HepG2 (cell line): Measurements from ENCODE around the gene UQCR10. TPM values are rescaled to one million over a fixed set of nuclear protein-coding genes. Genes with fewer than 3 reads are reported as not detected.

Experiments
- AKAP8 ChIP-seq: sonication (generic); formaldehyde crosslinking; IDR thresholded peaks from 2 replicates; pipeline ENCODE4 v1.5.1; 2020; ENCODE audit warnings: mild to moderate bottlenecking, missing genetic modification reagents
- CCDC6 ChIP-seq: sonication (generic); formaldehyde crosslinking; IDR thresholded peaks from 2 replicates; pipeline ENCODE4 v1.8.1; 2022; ENCODE audit warnings: mild to moderate bottlenecking, missing genetic modification reagents, moderate library complexity
- ISL2 ChIP-seq: sonication (generic); formaldehyde crosslinking; IDR thresholded peaks from 2 replicates; pipeline ENCODE4 v1.5.0; 2020; ENCODE audit warnings: missing genetic modification reagents
- MAFK ChIP-seq, 2 experiments: IDR thresholded peaks in 1 of 2; conservative IDR thresholded peaks in 1 of 2; 2 replicates each; pipeline ENCODE4 v1.6.1; 2011; ENCODE audit warnings: improper control_type of control experiment in 2 of 2, low read length in 2 of 2
- NFIC ChIP-seq: IDR thresholded peaks from 2 replicates; pipeline ENCODE4 v1.6.1; 2012; ENCODE audit warnings: mild to moderate bottlenecking, low read length, inconsistent platforms
- NR1H2 ChIP-seq: sonication (generic); formaldehyde crosslinking; IDR thresholded peaks from 2 replicates; pipeline ENCODE4 v1.8.1; 2022; ENCODE audit warnings: low read depth, missing genetic modification reagents, borderline replicate concordance
- PBX2 ChIP-seq: IDR thresholded peaks from 2 replicates; pipeline ENCODE4 v1.6.1; 2016; ENCODE audit warnings: control low read depth
- SRSF1 ChIP-seq: fragments of 200-400 bp; formaldehyde crosslinking; optimal IDR thresholded peaks from 2 replicates; pipeline ENCODE3; 2017; ENCODE audit warnings: mild to moderate bottlenecking, low read depth, low read length, moderate library complexity
- ZBTB33 ChIP-seq: sonication (generic); formaldehyde crosslinking; IDR thresholded peaks from 2 replicates; pipeline ENCODE4 v1.4.0; 2020; ENCODE audit warnings: missing genetic modification reagents
- ZNF354B ChIP-seq: sonication (generic); formaldehyde crosslinking; IDR thresholded peaks from 2 replicates; pipeline ENCODE4 v1.8.0; 2022; ENCODE audit warnings: mild to moderate bottlenecking, missing genetic modification reagents
- ZNF451 ChIP-seq: sonication (generic); formaldehyde crosslinking; IDR thresholded peaks from 2 replicates; pipeline ENCODE4 v1.5.0; 2020; ENCODE audit warnings: mild to moderate bottlenecking, missing genetic modification reagents
- ZNF687 ChIP-seq: sonication (generic); formaldehyde crosslinking; IDR thresholded peaks from 2 replicates; pipeline ENCODE4 v1.5.1; 2020; ENCODE audit warnings: mild to moderate bottlenecking, missing genetic modification reagents, moderate library complexity
- ZNF704 ChIP-seq: sonication (generic); formaldehyde crosslinking; IDR thresholded peaks from 2 replicates; pipeline ENCODE4 v1.8.1; 2023; ENCODE audit warnings: mild to moderate bottlenecking, inconsistent platforms, moderate library complexity, missing genetic modification reagents, borderline replicate concordance
- polyA plus RNA-seq, 8 experiments: library from polyadenylated mRNA; depleted of rRNA in 3 of 8; stranded (reverse) in 7 of 8; unstranded in 1 of 8; fragments of >200 nt; fragmentation: Illumina TruSeq in 4 of 8; extraction: Trizol in 4 of 8; gene quantifications; 2 replicates each; pipeline versions ENCODE4 v1.2.1 to v1.2.3, GENCODE V29; 2011 to 2016; ENCODE audit warnings: low read depth in 4 of 8, missing spikeins in 1 of 8, mixed read lengths in 1 of 8; ENCODE audit not compliant: insufficient read depth in 1 of 8
- total RNA-seq, 5 experiments: library from RNA; depleted of rRNA; stranded (reverse); fragments of >200 nt; fragmentation: Illumina TruSeq; extraction: Trizol; gene quantifications; 2 replicates each; pipeline ENCODE4 v1.2.3, GENCODE V29; 2016; ENCODE audit warnings: low read depth in 1 of 5
- TF ChIP-seq, protein P1 (sequence below): sonication (generic); formaldehyde crosslinking; IDR thresholded peaks from 2 replicates; pipeline ENCODE4 v1.4.0; 2020; ENCODE audit warnings: missing genetic modification reagents
- TF ChIP-seq, protein P2 (sequence below): sonication (generic); formaldehyde crosslinking; IDR thresholded peaks from 2 replicates; pipeline ENCODE4 v1.5.0; 2020; ENCODE audit warnings: missing genetic modification reagents, mild to moderate bottlenecking, borderline replicate concordance

UQCR10 gene
- total and polyA plus RNA-seq, 2 of the 13 experiments (the other 11 are each of a cell fraction or from before 2014, with no cell fraction given): 225 to 232 TPM

GRCh38 chr22:29767171-29768051 lies at the start of gene UQCR10 (continued):
- TF ChIP-seq, protein P1, sequence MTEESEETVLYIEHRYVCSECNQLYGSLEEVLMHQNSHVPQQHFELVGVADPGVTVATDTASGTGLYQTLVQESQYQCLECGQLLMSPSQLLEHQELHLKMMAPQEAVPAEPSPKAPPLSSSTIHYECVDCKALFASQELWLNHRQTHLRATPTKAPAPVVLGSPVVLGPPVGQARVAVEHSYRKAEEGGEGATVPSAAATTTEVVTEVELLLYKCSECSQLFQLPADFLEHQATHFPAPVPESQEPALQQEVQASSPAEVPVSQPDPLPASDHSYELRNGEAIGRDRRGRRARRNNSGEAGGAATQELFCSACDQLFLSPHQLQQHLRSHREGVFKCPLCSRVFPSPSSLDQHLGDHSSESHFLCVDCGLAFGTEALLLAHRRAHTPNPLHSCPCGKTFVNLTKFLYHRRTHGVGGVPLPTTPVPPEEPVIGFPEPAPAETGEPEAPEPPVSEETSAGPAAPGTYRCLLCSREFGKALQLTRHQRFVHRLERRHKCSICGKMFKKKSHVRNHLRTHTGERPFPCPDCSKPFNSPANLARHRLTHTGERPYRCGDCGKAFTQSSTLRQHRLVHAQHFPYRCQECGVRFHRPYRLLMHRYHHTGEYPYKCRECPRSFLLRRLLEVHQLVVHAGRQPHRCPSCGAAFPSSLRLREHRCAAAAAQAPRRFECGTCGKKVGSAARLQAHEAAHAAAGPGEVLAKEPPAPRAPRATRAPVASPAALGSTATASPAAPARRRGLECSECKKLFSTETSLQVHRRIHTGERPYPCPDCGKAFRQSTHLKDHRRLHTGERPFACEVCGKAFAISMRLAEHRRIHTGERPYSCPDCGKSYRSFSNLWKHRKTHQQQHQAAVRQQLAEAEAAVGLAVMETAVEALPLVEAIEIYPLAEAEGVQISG (CRISPR knock-in tag): no peak; the same call in 1 of the 2 replicates
- TF ChIP-seq AKAP8 (CRISPR knock-in tag) (0 out of 2 replicates have a peak, but pooled peaks have one; percentile 48), ISL2 (no peak; the same call in 1 of the 2 replicates), SRSF1 (peak; percentile 38), ZNF354B (no peak), ZNF451 (CRISPR knock-in tag) (no peak), MAFK (conservative IDR thresholded peaks at IDR 0.05 in 1 of 2, IDR thresholded peaks at IDR 0.05 in 1 of 2; ENCODE audit: low read length in 2 of 2) (no peak), NFIC (no peak; the same call in 1 of the 2 replicates), CCDC6 (no peak), ZBTB33 (CRISPR knock-in tag) (no peak), NR1H2 (CRISPR knock-in tag) (no peak), ZNF687 (CRISPR knock-in tag) (no peak; the same call in 1 of the 2 replicates), ZNF704 (CRISPR knock-in tag) (no peak), PBX2 (no peak)
- TF ChIP-seq, protein P2, sequence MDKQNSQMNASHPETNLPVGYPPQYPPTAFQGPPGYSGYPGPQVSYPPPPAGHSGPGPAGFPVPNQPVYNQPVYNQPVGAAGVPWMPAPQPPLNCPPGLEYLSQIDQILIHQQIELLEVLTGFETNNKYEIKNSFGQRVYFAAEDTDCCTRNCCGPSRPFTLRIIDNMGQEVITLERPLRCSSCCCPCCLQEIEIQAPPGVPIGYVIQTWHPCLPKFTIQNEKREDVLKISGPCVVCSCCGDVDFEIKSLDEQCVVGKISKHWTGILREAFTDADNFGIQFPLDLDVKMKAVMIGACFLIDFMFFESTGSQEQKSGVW (CRISPR knock-in tag): no peak
